Putamen (tissue), 1 donor: ENCODE results near the gene RARS1.

Experiments
- DNase-seq: peaks from one replicate; pipeline ENCODE4 v3.0.0-alpha.2; 2016; ENCODE audit warnings: low spot score

The RARS1 gene

GRCh38 chr5:168486136-168486879, at the start of gene RARS1:
Gene RARS1 (plus strand): TSS chr5:168486471. CDS start chr5:168486499, 28 bp downstream.
- peak; percentile 92 for DNase-seq

GRCh38 chr5:168438349-168438748, 47.9 kb upstream of the RARS1 start:
- peak; percentile 49 for DNase-seq

- no peak for DNase-seq
Observed at GRCh38 chr5:168443533-168443932, 42.7 kb upstream of the RARS1 start.

GRCh38 chr5:168443950-168444700, 42.1 kb upstream of the RARS1 start:
- DNase-seq, result no peak

- DNase-seq, result no peak
Observed at GRCh38 chr5:168446983-168447619, 39.2 kb upstream of the RARS1 start.

DNA sequence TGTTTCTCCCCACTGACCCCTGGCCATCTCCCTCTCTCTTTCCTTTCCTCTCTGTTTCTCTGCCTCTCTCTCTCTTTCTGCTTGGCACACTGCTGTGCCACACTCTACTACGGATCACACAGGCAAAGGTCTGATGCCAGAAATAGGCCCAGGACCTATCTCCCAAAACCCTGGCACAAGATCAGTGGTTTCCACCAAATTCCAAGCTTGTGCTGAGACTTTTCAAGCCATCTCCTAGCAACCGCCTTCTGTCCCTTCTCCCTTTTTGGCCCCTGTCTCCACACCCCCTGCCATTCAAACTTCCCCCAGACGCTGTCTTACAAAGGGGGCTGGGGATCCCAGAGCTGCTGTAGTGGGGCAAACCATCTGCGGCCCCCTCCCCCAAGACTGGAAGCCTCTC, 38.5 kb upstream of the RARS1 start:
- no peak for DNase-seq

DNA sequence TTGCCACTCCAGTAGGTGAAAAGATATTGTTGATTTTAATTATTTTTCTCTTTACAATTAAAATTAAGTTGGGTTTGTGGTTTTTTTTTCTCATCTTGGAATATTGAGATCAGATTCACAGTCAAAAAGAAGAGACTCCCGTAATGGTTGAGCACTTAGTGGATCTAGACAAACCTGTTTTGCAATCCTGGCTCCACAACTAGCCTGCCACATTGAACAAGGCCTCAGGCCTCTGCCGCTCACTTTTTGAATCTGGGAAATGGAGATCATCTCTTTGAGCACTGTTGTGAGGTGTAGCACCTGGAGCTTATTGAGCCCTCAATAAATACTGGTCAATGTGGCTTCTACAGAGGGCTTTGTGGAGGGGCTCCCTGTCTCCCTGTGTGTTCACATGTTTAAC, 37.1 kb upstream of the RARS1 start:
- DNase-seq, result no peak

DNA sequence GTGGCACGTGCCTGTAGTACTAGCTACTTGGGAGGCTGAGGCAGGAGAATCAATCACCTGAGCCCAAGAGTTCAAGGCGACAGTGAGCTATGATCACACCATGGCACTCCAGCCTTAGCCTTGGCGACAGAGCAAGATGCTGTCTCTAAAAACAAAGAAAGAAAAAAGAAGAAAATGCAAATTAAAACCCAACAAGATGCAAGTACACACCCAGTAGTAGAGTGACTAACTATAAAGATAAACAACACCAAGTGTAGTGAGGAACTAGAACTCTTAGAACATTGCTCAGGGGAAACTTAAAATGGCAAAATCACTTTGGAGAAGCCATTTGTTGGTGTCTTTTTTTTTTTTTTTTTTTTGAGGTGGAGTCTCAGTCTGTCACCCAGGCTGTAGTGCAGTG, 34.7 kb upstream of the RARS1 start:
- DNase-seq, result no peak

- no peak for DNase-seq
Observed at GRCh38 chr5:168455201-168455600, 31.1 kb upstream of the RARS1 start.

DNA sequence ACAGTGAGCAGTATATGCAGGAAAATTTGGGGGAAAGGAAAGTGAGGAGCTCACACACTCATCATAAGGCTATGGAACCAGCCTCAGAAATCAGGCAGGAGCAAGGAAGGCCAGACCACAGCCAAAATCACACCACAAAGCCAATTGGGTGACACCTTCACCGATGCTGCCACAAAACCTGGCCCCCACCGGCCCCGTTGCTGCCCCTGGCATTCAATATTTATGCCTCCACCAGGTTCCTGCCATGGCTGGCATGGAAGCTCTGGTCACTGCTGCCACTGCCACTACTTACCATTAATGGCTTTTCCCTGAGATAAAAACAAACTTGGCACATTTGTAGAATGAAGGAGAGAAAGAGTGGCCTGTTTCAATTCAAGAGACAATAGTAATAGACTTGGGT, 28.7 kb upstream of the RARS1 start:
- no peak for DNase-seq

DNA sequence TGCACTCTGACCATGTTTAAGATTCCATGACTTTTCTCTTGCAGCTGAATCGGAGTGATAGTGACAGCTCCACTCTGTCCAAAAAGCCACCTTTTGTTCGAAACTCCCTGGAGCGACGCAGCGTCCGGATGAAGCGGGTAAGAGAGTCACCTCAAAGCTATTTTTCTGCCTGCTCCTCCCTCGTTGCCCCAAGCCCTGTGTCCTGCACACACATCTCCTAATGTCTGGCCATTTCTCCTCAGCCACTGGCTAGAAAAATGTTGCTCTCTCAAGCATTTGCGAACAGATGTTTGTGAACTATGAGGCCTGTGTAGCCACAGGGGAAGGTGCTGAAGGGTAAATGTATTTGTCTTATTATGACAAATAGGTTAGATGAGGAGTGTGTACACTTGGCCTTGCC, 25.7 kb upstream of the RARS1 start:
- DNase-seq, result no peak

DNA sequence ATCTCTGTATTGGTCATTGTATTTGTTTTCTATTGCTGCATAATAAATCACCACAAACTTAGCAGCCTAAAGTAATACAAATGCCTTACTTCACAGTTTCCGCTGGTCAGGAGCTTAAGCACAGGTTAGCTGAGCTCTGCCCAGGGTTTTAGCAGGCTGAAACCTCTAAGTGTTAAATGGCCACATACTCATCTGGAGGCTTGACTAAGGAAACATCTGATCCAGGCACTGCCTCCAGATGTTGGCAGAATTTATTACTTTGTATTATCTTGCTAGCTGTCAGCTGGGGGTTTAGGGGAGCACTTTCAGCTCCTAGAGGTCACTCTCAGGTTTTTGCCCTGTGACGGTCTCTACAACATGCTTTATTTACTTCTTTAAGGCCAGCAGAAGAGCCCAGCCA, 23.2 kb upstream of the RARS1 start:
- no peak for DNase-seq

DNA sequence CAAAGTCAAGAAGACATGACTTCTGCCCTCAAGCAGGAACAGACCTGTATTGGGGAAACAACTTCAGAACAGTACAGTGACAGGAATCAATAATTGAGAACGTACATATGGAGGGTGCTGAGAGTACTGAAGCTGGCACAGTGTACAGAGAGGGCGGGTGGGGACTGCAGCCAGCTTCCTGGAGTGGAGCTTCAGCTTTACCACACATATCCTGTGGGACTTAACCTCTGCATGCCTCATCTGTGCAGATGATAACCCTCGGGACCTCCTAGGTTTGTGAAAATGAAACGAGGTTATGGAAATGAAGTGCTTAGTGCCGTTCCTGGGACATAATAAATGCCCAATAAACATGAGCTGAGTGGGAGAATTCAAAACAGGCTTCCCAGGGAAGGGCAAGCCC, 22.1 kb upstream of the RARS1 start:
- DNase-seq, result no peak

DNA sequence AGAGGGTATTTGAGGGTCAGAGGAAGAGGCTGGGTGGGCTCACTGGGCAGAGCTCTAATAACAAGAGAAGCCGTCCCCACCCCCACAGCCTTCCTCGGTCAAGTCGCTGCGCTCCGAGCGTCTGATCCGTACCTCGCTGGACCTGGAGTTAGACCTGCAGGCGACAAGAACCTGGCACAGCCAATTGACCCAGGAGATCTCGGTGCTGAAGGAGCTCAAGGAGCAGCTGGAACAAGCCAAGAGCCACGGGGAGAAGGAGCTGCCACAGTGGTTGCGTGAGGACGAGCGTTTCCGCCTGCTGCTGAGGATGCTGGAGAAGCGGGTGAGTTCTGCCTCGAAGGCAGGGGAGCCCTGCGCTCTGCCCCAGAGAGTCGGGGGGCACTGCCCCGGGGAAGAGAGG, 21.6 kb upstream of the RARS1 start:
- DNase-seq, result no peak

GRCh38 chr5:168467755-168468330, 18.4 kb upstream of the RARS1 start:
- no peak for DNase-seq

- no peak for DNase-seq
Observed at GRCh38 chr5:168468836-168469235, 17.4 kb upstream of the RARS1 start.

GRCh38 chr5:168469816-168470215, 16.5 kb upstream of the RARS1 start:
- no peak for DNase-seq

DNA sequence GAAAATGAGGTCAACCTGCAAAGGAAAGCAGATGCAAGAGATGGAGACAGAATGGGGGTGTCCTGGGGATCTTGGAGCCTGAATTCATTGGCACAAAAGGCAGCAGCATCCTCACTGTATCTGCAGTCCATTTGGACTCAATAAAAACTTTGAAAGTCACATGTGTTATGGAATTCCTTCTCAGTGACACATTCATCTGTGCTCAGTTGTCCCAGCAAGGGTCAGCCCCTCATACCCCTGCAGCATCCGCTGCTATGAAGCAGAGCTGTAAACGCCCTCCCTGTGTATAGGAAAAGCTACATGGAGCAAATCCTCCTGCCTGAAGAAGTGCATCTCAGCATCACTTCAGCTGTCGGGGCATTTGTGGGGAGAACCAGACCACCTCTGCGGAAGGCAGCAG, 14.5 kb upstream of the RARS1 start:
- no peak for DNase-seq

GRCh38 chr5:168472329-168472728, 13.9 kb upstream of the RARS1 start:
- DNase-seq, result no peak

- no peak for DNase-seq
Observed at GRCh38 chr5:168474319-168474718, 12.0 kb upstream of the RARS1 start.

DNA sequence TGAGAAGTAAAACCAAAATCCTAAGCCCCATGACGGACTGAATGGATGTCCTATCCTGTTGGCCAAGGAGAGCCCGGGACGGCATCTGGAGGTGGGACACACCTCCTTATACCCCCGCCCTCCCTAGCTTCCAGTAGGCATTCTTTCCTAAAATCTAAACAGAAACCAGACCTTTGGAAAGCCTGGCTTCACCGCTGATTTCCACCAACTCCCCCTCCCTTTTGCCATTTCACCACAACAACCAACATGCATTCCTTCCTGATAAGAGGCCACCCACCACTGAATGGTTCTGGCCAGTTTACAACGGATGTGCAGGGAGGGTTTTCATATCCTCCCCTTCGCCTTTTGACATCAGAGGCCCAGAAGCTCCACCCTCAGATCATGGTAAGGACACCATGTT, 9.2 kb upstream of the RARS1 start:
- DNase-seq, result no peak

DNA sequence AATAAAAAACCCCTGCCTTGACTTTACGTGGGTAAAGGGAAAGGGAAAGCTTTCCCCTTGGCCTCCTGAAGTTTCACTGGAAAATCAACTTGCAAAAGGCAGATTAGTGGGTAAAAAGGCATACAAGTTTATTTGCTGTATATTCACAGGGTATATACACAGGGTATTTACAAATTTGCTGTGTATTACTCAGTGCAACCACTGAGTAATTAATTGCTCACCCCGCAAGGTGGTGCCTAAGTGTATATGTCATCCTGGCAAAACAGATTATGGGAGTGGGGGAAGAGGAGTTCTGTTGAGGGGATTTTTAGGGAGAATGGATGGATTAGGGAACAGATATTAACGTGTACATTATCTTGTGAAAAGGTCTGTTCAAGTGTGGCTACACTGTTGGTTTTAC, 7.1 kb upstream of the RARS1 start:
- DNase-seq, result no peak

DNA sequence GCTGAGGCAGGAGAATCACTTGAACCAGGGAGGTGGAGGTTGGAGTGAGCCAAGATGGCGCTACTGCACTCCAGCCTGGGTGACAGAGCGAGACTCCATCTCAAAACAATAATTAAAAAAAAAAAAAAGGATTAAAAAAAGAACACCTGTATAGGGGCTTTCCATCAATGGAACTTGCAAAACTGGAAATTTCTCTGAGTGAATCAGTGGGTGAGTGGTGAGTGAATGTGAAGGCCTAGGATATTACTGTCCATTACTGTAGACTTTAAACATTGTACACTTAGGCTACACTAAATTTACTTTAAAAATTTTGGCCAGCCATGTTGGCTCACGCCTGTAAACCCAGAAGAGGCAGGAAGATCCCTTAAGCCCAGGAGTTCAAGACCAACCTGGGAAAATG, 5.7 kb upstream of the RARS1 start:
- no peak for DNase-seq
